Smooth muscle cell (in vitro differentiated cells): ENCODE results near the gene IRAK4. TPM values are rescaled to one million over a fixed set of nuclear protein-coding genes. Genes with fewer than 3 reads are reported as not detected.

Experiments
- DNase-seq: peaks from one replicate; lab custom pipeline; 2025; ENCODE audit not compliant: unreplicated experiment; lab: John Stamatoyannopoulos, UW
- H2AFZ ChIP-seq: fragments of 200-600 bp; sonication (generic); 2 replicates; pipeline ENCODE4 v1.6.0; 2016; ENCODE audit warnings: antibody characterized with exemption, low read depth, mild to moderate bottlenecking
- H3F3A ChIP-seq: fragments of 200-600 bp; sonication (generic); 2 replicates; pipeline ENCODE4 v1.6.0; 2017; ENCODE audit warnings: antibody characterized with exemption, low read depth
- H3K27ac ChIP-seq: fragments of 200-600 bp; sonication (generic); 2 replicates; pipeline ENCODE4 v1.5.1; 2016; ENCODE audit warnings: low read depth, mild to moderate bottlenecking
- H3K27me3 ChIP-seq: fragments of 200-600 bp; sonication (generic); 2 replicates; pipeline ENCODE4 v1.6.1; 2016; ENCODE audit warnings: low read depth, mild to moderate bottlenecking
- H3K36me3 ChIP-seq: fragments of 200-600 bp; sonication (generic); 2 replicates; pipeline ENCODE4 v1.5.1; 2016; ENCODE audit warnings: low read depth
- H3K4me1 ChIP-seq: fragments of 200-600 bp; sonication (generic); 2 replicates; pipeline ENCODE4 v1.5.1; 2016; ENCODE audit warnings: low read depth
- H3K4me2 ChIP-seq: fragments of 200-600 bp; sonication (generic); 2 replicates; pipeline ENCODE4 v1.6.0; 2016; ENCODE audit warnings: mild to moderate bottlenecking
- H3K4me3 ChIP-seq: fragments of 200-600 bp; sonication (generic); 2 replicates; pipeline ENCODE4 v1.5.1; 2016; ENCODE audit warnings: mild to moderate bottlenecking
- H3K79me2 ChIP-seq: fragments of 200-600 bp; sonication (generic); 2 replicates; pipeline ENCODE4 v1.6.0; 2016; ENCODE audit warnings: low read depth, mild to moderate bottlenecking
- H3K9ac ChIP-seq: fragments of 200-600 bp; sonication (generic); 2 replicates; pipeline ENCODE4 v1.6.0; 2016; ENCODE audit warnings: low read depth
- H3K9me3 ChIP-seq: fragments of 200-600 bp; sonication (generic); replicated peaks from 2 replicates; pipeline ENCODE4 v1.5.1; 2016; ENCODE audit warnings: low read depth
- H4K20me1 ChIP-seq: fragments of 200-600 bp; sonication (generic); 2 replicates; pipeline ENCODE4 v1.6.0; 2016; ENCODE audit warnings: low read depth
- CTCF ChIP-seq: fragments of 200-600 bp; sonication (generic); IDR thresholded peaks from 2 replicates; pipeline ENCODE4 v1.5.1; 2017; ENCODE audit warnings: borderline replicate concordance, mild to moderate bottlenecking, antibody characterized with exemption; ENCODE audit not compliant: insufficient read depth, poor library complexity, severe bottlenecking
- WGBS: methylation state at CpG from one replicate; pipeline ENCODE4 v1.1.7; 2016; ENCODE audit warnings: low lambda C conversion rate; 5-methylcytosine and 5-hydroxymethylcytosine counted together
- polyA plus RNA-seq: library from polyadenylated mRNA; unstranded; fragments of >200 nt; fragmentation: Nextera tagmentation; extraction: Ambion mirVana; gene quantifications from 2 replicates; pipeline ENCODE4 v1.2.1, GENCODE V29; 2016
- total RNA-seq: library from RNA; depleted of rRNA; stranded (reverse); fragments of >200 nt; gene quantifications from 2 replicates; pipeline ENCODE4 v1.2.3, GENCODE V29; 2014

The IRAK4 gene
- total and polyA plus RNA-seq, 2 experiments from 2014 or later = 7.0 to 42.8 TPM

GRCh38 chr12:43815416-43815815, 56.7 kb downstream of the IRAK4 start:
- Histone ChIP-seq H4K20me1 (no peaks in the 10 kb centered on the region), H3K9ac (no peak overlapping the region), H3K4me1 (no peaks in the 10 kb centered on the region), H3K4me3 (no peak overlapping the region), H3K27ac (no peak overlapping the region), H3K27me3 (no peaks in the 10 kb centered on the region), H2AFZ (no peak overlapping the region), H3K9me3 (no peaks in the 10 kb centered on the region), H3F3A (no peaks in the 10 kb centered on the region), H3K4me2 (no peak overlapping the region), H3K36me3 (no peaks in the 10 kb centered on the region), H3K79me2 (no peaks in the 10 kb centered on the region)
- no peak for TF ChIP-seq CTCF
- 79% methylated on average over 3 of the region's 3 CpGs for WGBS
- DNase-seq = no peak

GRCh38 chr12:43816168-43816567, 57.4 kb downstream of the IRAK4 start:
- no peak for DNase-seq
- no peaks in the 10 kb centered on the region for H3K79me2 ChIP-seq
- WGBS = 82% methylated on average over 3 of the region's 3 CpGs

GRCh38 chr12:43824207-43824775, 65.5 kb downstream of the IRAK4 start:
- H2AFZ ChIP-seq = no peak overlapping the region

More at GRCh38 chr12:43816168-43816567, 57.4 kb downstream of the IRAK4 start:
- H3K27me3 ChIP-seq = no peaks in the 10 kb centered on the region
- H3F3A ChIP-seq = no peaks in the 10 kb centered on the region
- no peak overlapping the region for H2AFZ ChIP-seq
- no peaks in the 10 kb centered on the region for H3K4me1 ChIP-seq
- no peak overlapping the region for H3K4me2 ChIP-seq
- H3K4me3 ChIP-seq = no peak overlapping the region
- H3K36me3 ChIP-seq = no peaks in the 10 kb centered on the region
- no peaks in the 10 kb centered on the region for H4K20me1 ChIP-seq
- no peak overlapping the region for H3K9ac ChIP-seq
- H3K9me3 ChIP-seq = no peaks in the 10 kb centered on the region
- no peak overlapping the region for H3K27ac ChIP-seq
- TF ChIP-seq CTCF = no peak

More at GRCh38 chr12:43824207-43824775, 65.5 kb downstream of the IRAK4 start:
- no peaks in the 10 kb centered on the region for H3K27me3 ChIP-seq
- no peak overlapping the region for H3K4me3 ChIP-seq
- 90% methylated on average over 8 of the region's 8 CpGs for WGBS
- no peak for DNase-seq
- H3K9ac ChIP-seq = no peak overlapping the region
- H3K4me1 ChIP-seq = no peaks in the 10 kb centered on the region
- no peaks in the 10 kb centered on the region for H4K20me1 ChIP-seq
- no peaks in the 10 kb centered on the region for H3K36me3 ChIP-seq
- no peaks in the 10 kb centered on the region for H3K79me2 ChIP-seq
- H3K27ac ChIP-seq = no peak overlapping the region
- H3F3A ChIP-seq = no peaks in the 10 kb centered on the region
- no peak overlapping the region for H3K4me2 ChIP-seq
- no peak for TF ChIP-seq CTCF
- H3K9me3 ChIP-seq = no peaks in the 10 kb centered on the region
